SK-N-SH (cell line): Measurements from ENCODE around the gene HOPX. TPM values are rescaled to one million over a fixed set of nuclear protein-coding genes. Genes with fewer than 3 reads are reported as not detected.

Experiments
- CTCF ChIA-PET: fragments of 300-600, 350-600 bp; formaldehyde crosslinking; extraction: SDS; loops from one replicate; lab custom pipeline; 2021; lab: Yijun Ruan, JAX
- POLR2A ChIA-PET: fragments of 350-600 bp; sonication (Branson Sonifier 250); formaldehyde crosslinking; extraction: SDS; loops from one replicate; lab custom pipeline; 2020; ENCODE audit warnings: antibody characterized with exemption, inconsistent platforms; lab: Yijun Ruan, JAX
- DNase-seq: peaks from one replicate; pipeline ENCODE4 v3.0.0; 2012
- H2AFZ ChIP-seq: fragments of 200-600 bp; sonication (generic); 2 replicates; pipeline ENCODE4 v1.8.1; 2016; ENCODE audit warnings: antibody characterized with exemption, mild to moderate bottlenecking, low read depth
- H3F3A ChIP-seq: fragments of 200-600 bp; sonication (generic); replicated peaks from 2 replicates; pipeline ENCODE3; 2016; ENCODE audit warnings: antibody characterized with exemption, mild to moderate bottlenecking; ENCODE audit not compliant: insufficient read depth
- H3K27ac ChIP-seq, 2 experiments: fragments of 200-500 bp in 1 of 2; fragments of 200-600 bp in 1 of 2; sonication (Bioruptor generic) in 1 of 2; sonication (generic), shearing (Covaris generic) in 1 of 2; 2 replicates each; pipeline versions ENCODE4 v1.5.1 to v1.6.1; 2014 to 2016; ENCODE audit warnings: low read depth in 2 of 2, inconsistent platforms in 1 of 2, low read length in 1 of 2, mild to moderate bottlenecking in 1 of 2, mixed read lengths in 1 of 2
- H3K27me3 ChIP-seq: fragments of 200-600 bp; sonication (generic), shearing (Covaris generic); 2 replicates; pipeline ENCODE4 v1.6.1; 2016; ENCODE audit warnings: mixed run types; ENCODE audit not compliant: insufficient read depth
- H3K36me3 ChIP-seq, 2 experiments: fragments of 200-500 bp in 1 of 2; fragments of 200-600 bp in 1 of 2; sonication (Bioruptor generic) in 1 of 2; sonication (generic) in 1 of 2; replicated peaks in 1 of 2; 2 replicates each; pipeline versions ENCODE3 to v1.5.1; 2014 to 2016; ENCODE audit warnings: low read length in 1 of 2, mild to moderate bottlenecking in 1 of 2; ENCODE audit not compliant: insufficient read depth in 2 of 2, control insufficient read depth in 1 of 2
- H3K4me1 ChIP-seq, 2 experiments: fragments of 200-500 bp in 1 of 2; fragments of 200-600 bp in 1 of 2; sonication (Bioruptor generic) in 1 of 2; sonication (generic), shearing (Covaris generic) in 1 of 2; 2 replicates each; pipeline versions ENCODE4 v1.5.1 to v1.6.1; 2014 to 2016; ENCODE audit warnings: low read depth in 1 of 2, low read length in 1 of 2, mixed run types in 1 of 2; ENCODE audit not compliant: insufficient read depth in 2 of 2, control insufficient read depth in 1 of 2
- H3K4me2 ChIP-seq: fragments of 200-600 bp; sonication (generic), shearing (Covaris generic); 2 replicates; pipeline ENCODE4 v1.6.1; 2017; ENCODE audit warnings: mixed run types
- H3K4me3 ChIP-seq, 2 experiments: fragments of 200-500 bp in 1 of 2; fragments of 200-600 bp in 1 of 2; sonication (Bioruptor generic) in 1 of 2; sonication (generic), shearing (Covaris generic) in 1 of 2; 2 replicates each; pipeline versions ENCODE4 v1.5.1 to v1.8.1; 2014 to 2016; ENCODE audit warnings: low read depth in 2 of 2, inconsistent platforms in 1 of 2, low read length in 1 of 2, mild to moderate bottlenecking in 1 of 2, mixed read lengths in 1 of 2, moderate library complexity in 1 of 2
- H3K79me2 ChIP-seq: fragments of 200-600 bp; sonication (generic); 2 replicates; pipeline ENCODE4 v1.8.1; 2017; ENCODE audit warnings: mild to moderate bottlenecking; ENCODE audit not compliant: insufficient read depth
- H3K9ac ChIP-seq: fragments of 200-600 bp; sonication (generic); 2 replicates; pipeline ENCODE4 v1.6.1; 2017; ENCODE audit warnings: mixed run types
- H3K9me2 ChIP-seq: fragments of 200-600 bp; sonication (generic); 2 replicates; pipeline ENCODE4 v1.6.1; 2017; ENCODE audit warnings: mixed run types
- H3K9me3 ChIP-seq: fragments of 200-600 bp; sonication (generic); 2 replicates; pipeline ENCODE4 v1.6.1; 2017; ENCODE audit warnings: mixed run types, mild to moderate bottlenecking, moderate library complexity
- H4K20me1 ChIP-seq: fragments of 200-600 bp; sonication (generic); 2 replicates; pipeline ENCODE4 v1.6.1; 2017; ENCODE audit warnings: mild to moderate bottlenecking, mixed run types; ENCODE audit not compliant: insufficient read depth
- ELF1 ChIP-seq: IDR thresholded peaks from 2 replicates; pipeline ENCODE4 v1.4.0; 2012
- EP300 ChIP-seq, 2 experiments: IDR thresholded peaks; 2 replicates each; pipeline versions ENCODE4 v1.4.0 to v1.6.1; 2012; ENCODE audit warnings: borderline replicate concordance in 1 of 2, low read depth in 1 of 2, low read length in 1 of 2
- FOSL2 ChIP-seq: IDR thresholded peaks from 2 replicates; pipeline ENCODE4 v1.4.0; 2012; ENCODE audit warnings: low read depth, mild to moderate bottlenecking, moderate library complexity, borderline replicate concordance
- FOXJ3 ChIP-seq: sonication (generic); formaldehyde crosslinking; IDR thresholded peaks from 2 replicates; pipeline ENCODE4 v1.5.1; 2020; ENCODE audit warnings: mild to moderate bottlenecking, missing genetic modification reagents
- FOXM1 ChIP-seq: IDR thresholded peaks from 2 replicates; pipeline ENCODE4 v1.4.0; 2012; ENCODE audit warnings: low read depth, mild to moderate bottlenecking
- JUND ChIP-seq: IDR thresholded peaks from 2 replicates; pipeline ENCODE4 v1.4.0; 2012
- NFIC ChIP-seq: IDR thresholded peaks from 2 replicates; pipeline ENCODE4 v1.4.0; 2012; ENCODE audit warnings: borderline replicate concordance
- POLR2AphosphoS5 ChIP-seq: IDR thresholded peaks from 2 replicates; pipeline ENCODE4 v1.6.1; 2012; ENCODE audit warnings: low read depth, low read length
- RCOR1 ChIP-seq: fragments of 150-350 bp; IDR thresholded peaks from 2 replicates; pipeline ENCODE4 v1.6.1; 2017; ENCODE audit warnings: antibody characterized with exemption, low read length
- RXRA ChIP-seq: IDR thresholded peaks from 2 replicates; pipeline ENCODE4 v1.4.0; 2012; ENCODE audit warnings: low read depth, mild to moderate bottlenecking, borderline replicate concordance
- TCF12 ChIP-seq: IDR thresholded peaks from 2 replicates; pipeline ENCODE4 v1.4.0; 2012
- TEAD4 ChIP-seq: IDR thresholded peaks from 2 replicates; pipeline ENCODE4 v1.4.0; 2012; ENCODE audit warnings: mild to moderate bottlenecking, borderline replicate concordance; ENCODE audit not compliant: insufficient read depth
- YY1 ChIP-seq: IDR thresholded peaks from 2 replicates; pipeline ENCODE4 v1.4.0; 2012; ENCODE audit warnings: low read depth, mild to moderate bottlenecking
- WGBS: methylation state at CpG from one replicate; pipeline ENCODE4 v1.1.6; 2017; ENCODE audit warnings: low lambda C conversion rate; 5-methylcytosine and 5-hydroxymethylcytosine counted together
- polyA plus RNA-seq, 3 experiments: library from polyadenylated mRNA; depleted of rRNA; stranded (reverse); fragments of >200 nt; gene quantifications; 2 replicates each; pipeline ENCODE4 v1.2.3, GENCODE V29; 2012
- TF ChIP-seq, protein P1 (sequence below): IDR thresholded peaks from 2 replicates; pipeline ENCODE4 v1.4.0; 2012; ENCODE audit warnings: low read depth
- TF ChIP-seq, protein P2 (sequence below): IDR thresholded peaks from 2 replicates; pipeline ENCODE4; 2012
- TF ChIP-seq, protein P3 (sequence below): IDR thresholded peaks from 2 replicates; pipeline ENCODE4 v1.4.0; 2012; ENCODE audit warnings: low read depth, borderline replicate concordance
- TF ChIP-seq, protein P4 (sequence below): IDR thresholded peaks from 2 replicates; pipeline ENCODE4 v1.4.0; 2012; ENCODE audit warnings: low read depth, borderline replicate concordance

The HOPX gene
- polyA plus RNA-seq, 1 of the 3 experiments (the other 2 are of a cell fraction): 0.05 TPM

DNA sequence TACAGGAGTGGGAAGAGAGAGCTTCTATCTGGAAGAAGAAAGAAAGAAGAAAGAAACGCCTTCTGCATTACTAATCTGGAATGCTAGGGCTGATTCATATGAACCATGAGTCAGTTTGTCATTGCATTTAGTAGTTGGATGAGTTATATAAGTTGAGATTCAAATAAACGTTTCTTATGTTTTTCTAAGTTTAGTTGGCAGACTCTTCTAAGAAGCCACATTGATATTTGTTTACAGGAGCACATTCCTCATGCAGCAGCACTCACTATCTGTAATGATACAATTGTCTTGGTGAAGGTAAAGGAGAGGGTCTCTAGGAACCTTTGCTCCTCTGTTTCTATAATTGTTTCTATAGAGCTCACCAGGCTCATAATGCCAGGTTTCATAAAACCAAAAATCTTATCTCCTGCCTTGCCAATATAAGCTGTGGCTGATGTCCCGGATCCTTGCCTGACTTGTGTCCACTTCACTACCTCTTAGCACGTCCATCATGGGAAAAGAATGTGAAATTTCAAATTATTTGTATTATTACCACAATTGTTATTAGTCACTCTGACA, 39.5 kb downstream of the HOPX start:
- DNase-seq: no peak
- Histone ChIP-seq H3K9me2 (no peaks in the 10 kb centered on the region), H3K9ac (no peak overlapping the region; the same call in 1 of the 2 replicates), H3K79me2 (no peaks in the 10 kb centered on the region), H3K36me3 (no peaks in the 10 kb centered on the region), H3K9me3 (no peaks in the 10 kb centered on the region), H3K27ac (peak overlapping the region in 1 of 2 experiments; percentile 82; a peak in 2 of 4 replicates), H3K4me3 (no peak overlapping the region), H3F3A (peaks cover 18% of the 10 kb centered on the region), H2AFZ (no peak overlapping the region), H4K20me1 (peaks cover 3% of the 10 kb centered on the region; the same call in 1 of the 2 replicates), H3K27me3 (no peaks in the 10 kb centered on the region)
- POLR2A ChIA-PET: no interaction called here
- 3% methylated on average over 4 of the region's 4 CpGs for WGBS
- TF ChIP-seq EP300 (IDR thresholded peaks at IDR 0.05; ENCODE audit: borderline replicate concordance in 1 of 2, low read depth in 1 of 2, low read length in 1 of 2) (peak in 1 of 2 experiments; percentile 91; a peak in 2 of 4 replicates), FOXJ3 (CRISPR knock-in tag) (no peak), JUND (peak; percentile 97), NFIC (peak; percentile 89), TCF12 (peak; percentile 78), RCOR1 (no peak), ELF1 (no peak), FOSL2 (peak; percentile 98), TEAD4 (peak; percentile 84), YY1 (peak; percentile 20; the same call in 1 of the 2 replicates), RXRA (peak; percentile 70; the same call in 1 of the 2 replicates), FOXM1 (peak; percentile 68; the same call in 1 of the 2 replicates), POLR2AphosphoS5 (peak; percentile 65; the same call in 1 of the 2 replicates)
- TF ChIP-seq, protein P1, sequence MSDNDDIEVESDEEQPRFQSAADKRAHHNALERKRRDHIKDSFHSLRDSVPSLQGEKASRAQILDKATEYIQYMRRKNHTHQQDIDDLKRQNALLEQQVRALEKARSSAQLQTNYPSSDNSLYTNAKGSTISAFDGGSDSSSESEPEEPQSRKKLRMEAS: peak; percentile 62; the same call in 1 of the 2 replicates
- TF ChIP-seq, protein P2, sequence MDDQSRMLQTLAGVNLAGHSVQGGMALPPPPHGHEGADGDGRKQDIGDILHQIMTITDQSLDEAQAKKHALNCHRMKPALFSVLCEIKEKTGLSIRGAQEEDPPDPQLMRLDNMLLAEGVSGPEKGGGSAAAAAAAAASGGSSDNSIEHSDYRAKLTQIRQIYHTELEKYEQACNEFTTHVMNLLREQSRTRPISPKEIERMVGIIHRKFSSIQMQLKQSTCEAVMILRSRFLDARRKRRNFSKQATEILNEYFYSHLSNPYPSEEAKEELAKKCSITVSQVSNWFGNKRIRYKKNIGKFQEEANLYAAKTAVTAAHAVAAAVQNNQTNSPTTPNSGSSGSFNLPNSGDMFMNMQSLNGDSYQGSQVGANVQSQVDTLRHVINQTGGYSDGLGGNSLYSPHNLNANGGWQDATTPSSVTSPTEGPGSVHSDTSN: peak; percentile 83
- TF ChIP-seq, protein P3, sequence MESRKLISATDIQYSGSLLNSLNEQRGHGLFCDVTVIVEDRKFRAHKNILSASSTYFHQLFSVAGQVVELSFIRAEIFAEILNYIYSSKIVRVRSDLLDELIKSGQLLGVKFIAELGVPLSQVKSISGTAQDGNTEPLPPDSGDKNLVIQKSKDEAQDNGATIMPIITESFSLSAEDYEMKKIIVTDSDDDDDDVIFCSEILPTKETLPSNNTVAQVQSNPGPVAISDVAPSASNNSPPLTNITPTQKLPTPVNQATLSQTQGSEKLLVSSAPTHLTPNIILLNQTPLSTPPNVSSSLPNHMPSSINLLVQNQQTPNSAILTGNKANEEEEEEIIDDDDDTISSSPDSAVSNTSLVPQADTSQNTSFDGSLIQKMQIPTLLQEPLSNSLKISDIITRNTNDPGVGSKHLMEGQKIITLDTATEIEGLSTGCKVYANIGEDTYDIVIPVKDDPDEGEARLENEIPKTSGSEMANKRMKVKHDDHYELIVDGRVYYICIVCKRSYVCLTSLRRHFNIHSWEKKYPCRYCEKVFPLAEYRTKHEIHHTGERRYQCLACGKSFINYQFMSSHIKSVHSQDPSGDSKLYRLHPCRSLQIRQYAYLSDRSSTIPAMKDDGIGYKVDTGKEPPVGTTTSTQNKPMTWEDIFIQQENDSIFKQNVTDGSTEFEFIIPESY: 0 out of 2 replicates have a peak, but pooled peaks have one; percentile 23
- TF ChIP-seq, protein P4, sequence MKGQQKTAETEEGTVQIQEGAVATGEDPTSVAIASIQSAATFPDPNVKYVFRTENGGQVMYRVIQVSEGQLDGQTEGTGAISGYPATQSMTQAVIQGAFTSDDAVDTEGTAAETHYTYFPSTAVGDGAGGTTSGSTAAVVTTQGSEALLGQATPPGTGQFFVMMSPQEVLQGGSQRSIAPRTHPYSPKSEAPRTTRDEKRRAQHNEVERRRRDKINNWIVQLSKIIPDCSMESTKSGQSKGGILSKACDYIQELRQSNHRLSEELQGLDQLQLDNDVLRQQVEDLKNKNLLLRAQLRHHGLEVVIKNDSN: no peak
- TF ChIP-seq, all 33 proteins: peak for 13
- CTCF ChIA-PET: no interaction called here
- Histone ChIP-seq H3K4me1 (no peaks in the 10 kb centered on the region), H3K4me2 (peak overlapping the region; percentile 9; the same call in 1 of the 2 replicates)
